HuH-7.5 (cell line): Measurements from ENCODE around the gene BCL11A.

Experiments
- DNase-seq: peaks from one replicate; pipeline ENCODE4 v3.0.0; 2011; ENCODE audit warnings: low spot score

BCL11A gene

DNA sequence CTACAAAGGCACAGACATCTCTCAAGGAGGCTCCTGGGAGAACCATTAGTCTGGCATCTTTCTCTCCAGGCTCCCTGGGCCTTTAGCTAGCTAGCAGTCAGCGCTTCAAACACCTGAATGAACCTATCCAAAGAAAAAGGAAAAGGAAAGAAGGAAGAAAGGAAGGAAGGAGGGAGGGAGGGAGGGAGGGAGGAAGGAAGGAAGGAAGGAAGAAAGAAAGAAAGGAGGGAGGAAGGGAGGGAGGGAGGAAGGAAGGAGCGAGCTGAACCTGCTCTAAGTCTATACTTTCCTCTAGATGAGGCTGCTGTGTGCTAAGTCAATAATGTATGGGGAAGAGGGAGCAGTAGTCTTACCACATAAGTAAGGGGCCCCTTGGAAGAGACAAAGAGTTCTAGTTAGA lies 5.1 kb upstream of the BCL11A start:
- DNase-seq: no peak

DNA sequence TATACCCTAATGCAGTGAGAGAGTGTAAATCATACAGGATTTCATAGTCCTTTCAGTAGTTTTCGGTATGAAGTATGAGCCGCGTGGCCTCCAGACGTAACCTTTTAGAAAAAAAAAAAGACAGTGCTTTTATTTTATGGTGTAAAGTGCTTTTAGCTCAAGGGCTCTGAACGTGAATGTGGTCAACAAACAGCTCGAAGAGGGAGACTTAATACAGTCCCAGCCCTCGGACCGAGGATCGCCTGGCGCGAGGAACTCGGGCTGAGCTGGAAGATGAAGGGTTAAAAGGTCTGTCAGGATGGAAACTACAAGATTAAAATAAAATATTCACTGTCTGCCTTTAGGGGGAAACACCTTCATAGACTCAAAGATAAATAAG lies 4.0 kb upstream of the BCL11A start:
- no peak for DNase-seq

DNA sequence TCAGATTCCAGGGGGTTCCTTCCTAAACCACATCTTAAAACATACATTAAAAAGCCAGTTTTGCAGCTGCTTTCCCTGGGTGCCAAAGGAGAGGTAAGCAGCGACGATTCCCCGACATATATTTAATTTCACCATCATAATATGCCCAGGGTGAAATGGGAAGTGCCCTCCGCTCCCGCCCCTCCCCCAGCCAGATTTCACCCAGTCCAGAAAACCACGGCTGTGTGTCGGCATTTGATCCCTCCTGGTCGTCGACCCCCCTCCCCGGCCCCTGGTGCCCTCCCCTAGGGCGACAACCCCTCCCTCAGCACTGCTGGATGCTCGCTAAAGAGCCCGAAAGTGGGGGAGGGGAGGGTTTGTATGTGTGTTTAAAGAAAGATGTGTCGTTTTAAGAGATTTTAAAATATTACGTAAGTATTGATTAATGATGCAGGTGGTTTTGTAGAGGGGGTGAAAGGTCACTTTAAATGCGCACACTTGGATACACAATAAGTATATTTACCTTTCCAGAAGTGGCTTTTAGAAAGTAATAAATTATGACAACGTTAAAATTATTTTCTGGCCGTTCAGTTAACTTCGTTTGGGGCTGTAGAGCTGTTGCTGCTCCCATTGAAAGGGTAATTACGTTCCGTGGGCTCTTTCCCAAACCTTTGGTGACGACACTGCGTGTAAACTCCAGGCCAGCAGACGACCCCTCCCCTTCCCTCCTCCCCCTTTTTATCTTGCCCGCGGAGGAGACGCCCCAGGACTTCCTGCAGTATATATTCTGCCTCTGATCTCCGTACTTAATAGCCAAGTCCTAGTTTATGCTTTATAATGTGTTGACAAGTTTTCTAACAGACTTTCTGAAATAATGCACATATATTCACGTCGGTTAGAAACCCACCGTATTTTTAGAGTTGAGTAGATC lies 3.4 kb upstream of the BCL11A start:
- no peak for DNase-seq

DNA sequence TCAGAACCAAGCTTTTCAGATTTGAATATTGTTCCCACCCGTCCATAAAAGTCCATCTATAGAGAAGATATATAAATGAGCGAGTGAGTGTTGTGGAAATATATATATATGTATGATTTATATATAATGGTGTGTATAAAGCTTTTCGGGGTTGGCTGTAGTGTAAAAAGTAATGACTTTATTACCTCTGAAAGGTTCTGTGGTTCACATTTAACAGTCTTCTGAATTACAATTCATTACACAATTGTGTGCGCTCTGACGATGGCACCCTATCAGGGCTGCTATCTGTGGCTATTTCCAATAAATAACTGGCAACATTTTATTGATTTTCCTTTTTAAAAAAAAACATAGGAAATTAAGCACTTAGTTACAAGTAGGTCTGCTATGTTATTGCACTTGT lies 2.7 kb upstream of the BCL11A start:
- no peak for DNase-seq

DNA sequence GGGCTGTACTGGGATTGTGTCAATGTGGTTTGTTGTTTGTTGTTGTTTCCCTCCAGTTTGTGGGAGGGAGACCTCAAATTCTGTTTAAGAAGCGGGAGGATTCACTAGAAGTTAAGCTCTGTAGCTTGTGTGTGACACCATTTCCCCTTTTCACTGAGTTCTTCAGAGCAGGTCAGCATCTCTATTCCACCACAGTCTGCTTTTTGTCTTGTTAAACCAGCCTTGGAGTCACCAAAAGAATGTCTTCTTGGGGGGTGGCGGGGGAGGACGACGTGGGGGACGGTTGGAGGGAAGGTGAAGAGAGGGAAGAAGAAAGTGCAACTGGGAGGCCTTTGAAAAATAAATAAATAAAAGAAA lies 2.3 kb upstream of the BCL11A start:
- no peak for DNase-seq

DNA sequence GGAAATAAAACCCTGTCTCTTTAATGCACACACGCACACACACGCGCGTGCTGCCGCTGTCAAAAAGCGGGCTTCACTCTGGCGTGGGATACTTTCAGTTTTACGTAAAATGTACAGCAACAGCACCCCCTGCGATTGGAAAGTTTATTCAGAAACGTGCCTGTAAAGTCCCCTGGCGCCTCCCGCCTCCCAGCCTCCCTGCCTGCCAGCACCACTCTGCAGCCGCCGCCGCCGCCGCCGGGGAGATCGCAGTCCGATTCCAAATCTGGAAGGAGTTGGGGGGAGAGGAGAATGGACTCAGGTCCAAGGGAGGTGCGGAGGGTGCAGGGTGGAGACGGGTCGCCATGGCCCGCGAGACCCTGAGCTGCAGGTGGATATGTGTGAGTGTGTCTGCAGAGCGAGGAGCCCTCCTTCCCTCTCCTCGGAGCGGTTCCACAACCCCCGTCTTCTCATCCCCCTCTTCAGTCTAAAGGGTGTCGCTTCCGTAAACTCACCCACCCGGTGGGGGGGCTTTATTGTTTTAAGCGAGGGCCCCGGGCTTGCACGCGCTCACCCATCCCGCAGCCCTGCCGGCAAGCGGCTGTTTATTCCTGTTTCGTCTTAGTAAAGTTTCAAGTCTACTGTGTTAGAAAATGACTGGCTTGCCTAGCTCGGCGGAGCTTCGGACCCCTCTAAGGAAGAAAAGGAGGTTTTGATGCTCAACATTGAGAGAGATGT lies 1.8 kb upstream of the BCL11A start:
- peak; percentile 62 for DNase-seq

DNA sequence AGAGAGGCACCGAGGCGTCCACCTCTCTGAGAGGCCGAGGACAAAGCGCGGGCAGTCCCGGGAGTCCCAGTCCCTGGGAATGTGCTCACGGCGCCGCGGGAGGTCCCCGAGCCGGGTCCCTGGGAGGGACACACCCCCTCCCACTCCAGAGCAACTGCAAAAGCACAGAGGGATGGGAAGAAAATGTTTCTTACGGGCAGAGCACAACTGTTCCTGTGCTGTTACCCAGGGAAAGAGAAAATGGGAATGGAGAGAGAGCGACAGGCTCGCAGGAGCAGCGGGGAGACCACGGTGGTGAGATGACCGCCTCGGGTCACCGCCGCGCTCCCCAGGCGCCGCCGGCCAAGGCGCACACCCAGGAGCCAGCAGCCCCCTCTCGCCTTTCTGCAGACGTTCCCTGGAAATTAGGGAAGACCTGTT lies 1.2 kb upstream of the BCL11A start:
- DNase-seq: no peak

DNA sequence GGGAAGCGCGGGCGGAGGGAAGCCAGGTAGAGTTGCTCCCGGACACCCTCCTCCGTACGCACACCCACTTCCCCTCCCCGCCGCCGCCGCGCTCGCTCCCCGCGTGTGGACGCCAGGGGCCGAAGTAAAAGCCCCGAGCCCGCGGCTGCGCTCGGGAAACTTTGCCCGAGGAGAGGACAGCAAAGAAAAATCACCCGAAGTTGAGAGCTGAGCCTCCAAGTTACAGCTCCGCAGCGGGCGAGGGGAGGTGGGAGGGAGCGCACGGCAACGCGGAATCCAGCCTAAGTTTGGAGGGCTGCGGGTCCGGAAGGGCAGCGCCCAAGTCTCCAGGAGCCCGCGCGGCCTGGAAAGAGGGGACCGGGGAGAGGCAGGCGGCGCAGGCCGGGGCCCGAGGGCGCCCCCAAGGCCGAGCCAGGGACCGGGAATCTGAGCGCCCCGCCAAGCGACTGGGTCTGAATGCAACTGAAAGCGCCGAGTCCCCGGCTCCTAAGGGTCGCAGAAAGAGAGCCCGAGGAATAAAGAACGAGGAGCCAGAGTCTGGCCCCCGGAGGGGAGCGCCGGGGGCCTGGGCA lies 706 bp upstream of the BCL11A start:
- DNase-seq: no peak

DNA sequence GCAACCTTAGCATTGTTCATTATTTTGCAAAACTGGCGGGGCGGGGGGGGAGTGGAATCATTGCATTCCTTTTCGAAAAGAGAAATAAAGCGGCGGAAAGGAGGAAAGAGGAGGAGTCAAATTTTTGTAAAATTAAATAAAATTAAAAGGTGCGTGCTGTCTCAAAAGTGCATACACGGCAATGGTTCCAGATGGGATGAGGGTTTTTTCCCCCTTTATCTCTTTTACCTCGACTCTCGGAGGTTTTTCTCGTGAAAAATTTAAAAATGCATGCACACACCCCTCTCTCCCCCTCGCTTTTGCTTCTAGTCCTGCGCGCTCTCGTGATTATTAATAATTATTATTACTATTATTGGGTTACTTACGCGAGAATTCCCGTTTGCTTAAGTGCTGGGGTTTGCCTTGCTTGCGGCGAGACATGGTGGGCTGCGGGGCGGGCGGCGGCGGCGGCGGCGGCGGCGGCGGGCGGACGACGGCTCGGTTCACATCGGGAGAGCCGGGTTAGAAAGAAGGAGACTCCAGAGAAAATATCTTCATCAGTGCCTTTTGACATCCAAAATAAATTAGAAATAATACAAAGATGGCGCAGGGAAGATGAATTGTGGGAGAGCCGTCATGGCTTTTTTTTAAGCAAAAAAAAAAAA lies 481 bp downstream of the BCL11A start:
- DNase-seq: no peak

DNA sequence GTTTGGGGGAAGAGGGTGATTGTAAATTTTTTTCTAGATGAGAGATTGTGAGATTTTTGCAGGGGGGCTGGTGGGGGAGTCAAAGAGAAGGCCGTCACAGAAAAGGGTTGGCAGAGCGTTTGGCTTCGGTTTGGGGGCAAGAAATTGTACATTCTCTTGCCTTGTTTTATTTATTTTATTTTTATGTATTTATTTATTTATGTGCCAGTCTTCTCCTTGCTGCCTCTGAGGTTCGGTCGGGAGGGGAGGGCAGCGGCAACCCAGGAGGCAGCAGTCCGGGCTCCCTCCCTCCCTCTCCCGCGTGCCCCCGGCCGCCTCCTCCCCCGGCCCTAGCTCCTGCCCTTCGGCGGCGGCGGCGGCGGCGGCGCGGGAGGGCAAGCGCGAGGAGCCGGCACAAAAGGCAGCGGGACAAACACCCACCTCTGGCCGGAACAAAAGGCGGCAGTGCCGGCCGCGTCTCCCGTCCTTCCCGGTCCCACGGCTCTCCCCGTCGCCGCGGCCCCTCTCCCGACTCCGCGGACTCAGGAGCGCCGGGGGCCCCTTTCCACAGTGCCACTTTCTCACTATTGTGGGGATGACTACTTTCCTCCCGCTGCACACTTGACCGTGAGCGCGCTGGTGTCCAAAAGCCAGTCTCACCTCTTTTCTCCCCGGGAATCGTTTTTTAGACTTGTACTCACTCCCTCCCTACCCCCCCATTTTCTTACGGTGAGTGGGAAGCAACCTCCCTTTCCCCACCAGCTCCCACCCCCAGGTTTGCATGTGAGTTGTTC lies 1.2 kb downstream of the BCL11A start:
- no peak for DNase-seq

DNA sequence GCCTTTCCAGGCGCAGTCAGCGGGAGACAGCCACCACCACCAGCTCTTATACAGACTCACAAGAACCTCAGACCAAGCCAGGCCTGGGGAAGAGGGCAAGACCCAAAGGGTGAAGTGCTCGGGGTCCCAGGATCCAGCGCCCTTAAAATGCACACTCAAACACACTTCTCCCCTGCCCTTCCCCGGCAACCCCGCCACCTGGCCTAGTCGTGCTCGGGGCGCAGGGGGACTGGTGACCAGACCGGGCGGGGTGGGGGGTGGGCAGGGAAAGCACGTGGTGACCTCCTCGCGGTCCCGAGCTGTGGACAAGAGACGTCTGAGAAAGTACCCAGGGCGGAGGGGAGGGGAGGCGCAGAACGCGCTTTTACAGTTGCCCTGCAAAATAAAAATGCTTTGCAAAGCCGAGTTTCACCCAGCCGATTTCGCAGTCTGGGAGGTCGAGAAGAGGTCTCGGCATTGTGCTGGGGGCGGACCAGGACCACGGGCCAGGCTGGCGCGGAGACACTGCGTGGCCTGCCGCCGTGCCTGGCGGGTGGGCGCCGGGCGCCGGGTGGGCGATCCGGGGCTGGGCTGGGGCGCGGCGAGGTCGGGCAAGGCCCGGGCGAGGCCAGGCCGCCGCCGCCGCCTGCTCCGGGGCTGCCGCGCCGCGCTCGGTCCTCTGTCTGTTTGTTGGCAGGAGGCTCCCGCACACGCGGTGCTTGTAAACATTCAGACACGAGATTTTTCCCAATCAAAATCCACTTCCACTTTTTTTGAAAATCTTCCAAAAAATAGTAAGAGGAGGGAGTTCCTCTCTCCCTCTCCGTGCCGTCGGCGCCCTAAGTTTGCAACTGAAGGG lies 2.0 kb downstream of the BCL11A start:
- no peak for DNase-seq

DNA sequence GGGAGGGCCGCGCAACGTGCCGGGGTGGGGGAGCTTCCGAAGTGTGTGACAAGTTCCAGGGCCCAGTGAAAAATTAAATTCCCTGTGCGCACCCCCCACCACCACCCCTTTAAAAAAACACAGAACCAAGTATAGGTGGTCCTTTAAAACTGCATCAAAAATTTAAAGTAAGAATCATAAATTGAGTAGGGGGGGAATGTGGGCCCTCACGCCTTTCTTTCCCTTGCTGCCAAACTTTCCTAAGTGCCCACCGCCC lies 2.5 kb downstream of the BCL11A start:
- no peak for DNase-seq

DNA sequence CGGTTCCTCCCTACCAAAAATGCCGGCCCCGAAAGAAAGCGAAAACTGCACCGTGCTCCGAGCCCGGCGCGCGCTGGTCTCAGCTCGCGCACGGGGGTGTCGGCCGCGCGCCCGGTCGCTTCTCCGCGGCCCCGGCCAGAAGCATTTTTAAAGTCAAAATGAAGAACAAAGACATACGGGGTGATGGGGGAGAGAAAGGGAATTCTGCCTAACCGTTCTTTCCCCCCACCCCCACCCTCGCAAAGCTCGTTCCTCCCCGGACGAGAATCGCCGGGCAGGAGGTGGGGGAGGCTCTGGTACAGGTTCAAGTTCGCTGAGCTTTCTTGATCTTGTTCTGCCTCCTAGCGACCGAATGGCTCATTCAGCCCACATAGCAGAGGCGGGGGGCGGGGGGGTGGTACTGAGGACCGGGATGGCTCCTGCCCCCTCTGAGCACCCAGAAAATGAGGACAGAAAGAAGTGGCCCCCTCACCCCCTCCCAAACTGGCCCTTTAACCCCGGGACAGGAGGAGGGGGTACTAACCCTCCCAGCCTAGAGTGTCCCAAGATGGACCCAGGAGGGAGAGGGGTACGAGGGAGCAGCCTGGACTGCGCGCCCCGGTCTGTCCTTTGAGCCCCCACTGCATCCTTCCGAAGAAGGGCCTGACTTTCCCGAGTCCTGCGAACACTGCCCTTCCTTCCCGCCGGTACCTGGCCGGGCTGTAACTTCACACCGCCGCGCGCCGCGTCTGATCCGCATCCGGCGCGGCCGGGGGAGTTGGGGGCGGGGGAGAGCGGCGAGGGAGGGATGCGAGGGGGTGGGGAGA lies 3.1 kb downstream of the BCL11A start:
- peak; percentile 61 for DNase-seq

DNA sequence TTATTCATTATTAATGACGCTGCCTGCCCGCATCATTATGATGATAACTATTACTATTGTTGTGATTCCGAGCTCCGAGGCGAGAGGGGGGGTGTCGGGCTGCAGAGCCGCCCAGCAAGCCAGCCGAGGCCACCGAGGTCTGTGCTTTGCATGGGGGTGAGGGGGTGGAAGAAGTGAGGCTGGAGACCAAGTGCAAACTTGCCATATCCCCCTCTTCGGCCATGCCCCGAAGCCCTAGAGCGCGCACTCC lies 3.6 kb downstream of the BCL11A start:
- no peak for DNase-seq

DNA sequence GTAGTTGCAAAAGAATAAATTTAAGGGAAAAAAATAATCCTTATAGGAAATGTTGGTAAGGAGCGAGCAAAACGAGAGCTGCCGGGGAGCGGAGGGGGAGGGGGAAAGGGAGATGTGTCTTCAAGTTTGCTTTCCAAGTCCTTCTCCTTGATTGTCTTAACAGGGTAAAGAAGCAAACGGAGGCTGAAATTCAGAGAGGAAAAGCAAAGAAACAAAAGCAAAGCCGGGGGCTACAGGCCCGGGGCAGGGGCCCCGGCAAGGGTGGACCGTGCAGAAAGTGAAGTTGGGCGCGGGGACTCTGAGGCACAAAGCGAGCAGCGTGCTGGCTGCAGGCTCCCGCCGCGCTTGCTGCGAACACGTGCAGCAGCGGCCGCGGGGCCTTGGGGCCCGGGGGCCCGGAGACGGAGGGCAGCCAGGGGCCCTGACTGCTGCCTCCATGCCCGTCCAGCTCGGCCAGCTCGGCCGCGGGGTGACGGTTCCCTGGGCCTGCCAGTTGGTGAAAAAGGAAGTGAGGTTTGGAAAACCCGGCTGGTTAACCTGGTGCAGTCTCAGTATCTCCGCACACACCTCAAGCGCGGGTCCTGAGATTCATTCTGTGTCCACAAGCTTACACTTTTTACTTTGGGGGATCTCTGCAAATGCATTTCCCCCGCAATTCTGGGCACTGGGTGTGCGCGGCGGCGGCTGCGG lies 4.1 kb downstream of the BCL11A start:
- no peak for DNase-seq

DNA sequence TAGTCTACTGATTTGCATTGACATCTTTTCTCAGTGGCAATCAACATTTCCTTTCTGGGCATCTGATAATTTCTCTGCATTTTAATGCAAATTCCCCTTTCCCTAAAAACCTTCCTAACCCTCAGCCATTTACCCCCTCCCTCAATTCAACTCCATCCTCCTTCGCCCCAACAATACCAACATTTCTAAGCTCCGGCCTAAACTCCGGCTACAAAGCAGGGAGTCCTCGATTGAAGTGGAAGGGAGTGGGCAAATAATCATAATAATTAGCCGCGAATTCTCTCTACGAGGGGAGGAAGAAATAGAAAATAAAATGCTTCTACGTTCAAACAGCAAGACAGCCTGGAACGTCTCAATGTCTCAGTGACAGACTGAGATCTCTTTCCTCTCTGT lies 4.6 kb downstream of the BCL11A start:
- no peak for DNase-seq

DNA sequence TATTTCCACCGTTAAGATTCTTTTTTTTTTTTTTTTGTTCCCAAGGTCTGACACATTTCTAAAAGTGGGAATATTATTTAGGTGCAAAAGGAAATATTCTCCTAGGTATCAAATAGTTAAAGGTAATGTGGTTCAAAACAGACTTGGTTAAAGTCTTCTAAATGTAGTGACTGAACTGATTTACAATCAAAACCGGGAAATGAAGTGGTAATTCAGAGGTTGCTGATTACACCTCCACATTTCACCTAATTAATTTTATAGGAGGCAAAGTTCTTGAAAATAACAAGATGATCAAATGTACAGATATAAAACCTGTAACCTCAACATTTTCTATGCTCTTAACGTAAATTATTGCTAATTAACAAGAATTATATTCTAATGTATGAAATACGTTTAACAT lies 5.1 kb downstream of the BCL11A start:
- DNase-seq: no peak

DNA sequence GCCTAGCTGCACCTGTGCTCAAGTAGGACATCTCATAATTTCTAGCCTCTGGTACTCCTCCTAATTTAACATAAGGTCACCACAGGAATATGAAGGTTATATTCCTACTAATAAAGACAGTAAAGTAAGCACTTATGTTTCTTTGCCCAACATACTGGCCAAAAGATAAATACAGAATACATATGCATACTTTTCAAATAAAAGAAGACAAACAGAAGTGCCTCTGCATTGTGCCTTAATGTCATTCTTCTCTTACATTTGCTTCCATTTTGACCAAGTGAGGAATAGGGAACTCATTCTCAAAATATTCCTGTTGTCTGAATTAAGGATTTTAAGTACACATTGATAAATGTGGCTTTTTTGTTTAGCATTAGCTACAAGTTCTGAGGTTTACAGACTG lies 5.6 kb downstream of the BCL11A start:
- no peak for DNase-seq

DNA sequence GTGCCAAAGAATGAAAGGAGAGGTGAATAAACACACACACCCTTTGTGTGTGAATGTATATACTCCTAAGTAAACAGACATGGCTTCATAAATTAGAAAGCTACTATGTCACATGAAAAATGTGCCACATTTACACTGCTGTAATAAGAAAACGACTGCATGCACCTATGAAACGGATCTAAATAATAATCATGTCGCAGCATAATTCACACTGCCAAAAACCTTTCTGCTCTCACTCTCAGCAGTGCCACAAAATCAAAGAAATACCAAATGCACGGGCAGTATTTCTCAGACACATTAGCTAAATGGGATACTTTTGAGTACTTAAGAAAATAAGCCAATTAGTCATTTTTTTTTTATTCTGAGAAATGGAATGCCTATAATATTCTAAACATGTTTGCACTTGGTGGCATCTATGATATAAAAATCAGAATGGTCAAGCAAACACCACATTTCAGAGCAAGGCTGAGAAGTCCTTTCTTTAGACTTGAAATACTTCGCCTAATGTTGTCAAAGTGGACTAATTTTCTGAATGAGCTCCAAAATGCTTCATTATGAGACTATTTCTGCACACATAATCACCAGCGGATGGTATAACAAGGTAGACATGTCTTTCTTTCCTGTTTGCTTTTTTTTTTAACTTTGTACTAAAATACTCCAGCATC lies 6.6 kb downstream of the BCL11A start:
- DNase-seq: no peak
